GM13977 (cell line): ENCODE measurements around the gene FCN1.

Source experiments
- DNase-seq: peaks from one replicate; pipeline ENCODE4 v3.0.0; 2012; ENCODE audit warnings: low spot score
- CTCF ChIP-seq: IDR thresholded peaks from 2 replicates; pipeline ENCODE4 v1.5.1; 2012; ENCODE audit warnings: mild to moderate bottlenecking, control low read depth; ENCODE audit not compliant: insufficient read depth; ENCODE audit errors: extremely low read depth, missing control alignments
- in situ Hi-C: fragments of 300-500 bp; cut with MboI; formaldehyde crosslinking; loops from one replicate; pipeline ENCODE4 v1.12.0; 2022; ENCODE audit warnings: low sequenced_read_pairs, low pct_unique_long_range_greater_than_20kb, mixed read lengths, inconsistent platforms; ENCODE audit not compliant: unreplicated experiment

Gene FCN1

GRCh38 chr9:134869554-134870300 is 48.0 kb downstream of the FCN1 start:
- DNase-seq = peak; percentile 42
- TF ChIP-seq CTCF = no peak
- in situ Hi-C loops = no loop called here

- no peak for DNase-seq
- in situ Hi-C loops = no loop called here
- TF ChIP-seq CTCF = no peak
These were observed 48.8 kb downstream of the FCN1 start for GRCh38 chr9:134868751-134869553.

- TF ChIP-seq CTCF = no peak
- in situ Hi-C loops = no loop called here
- DNase-seq = no peak
These were observed 49.6 kb downstream of the FCN1 start for GRCh38 chr9:134867917-134868750.

- no peak for TF ChIP-seq CTCF
- in situ Hi-C loops = no loop called here
- no peak for DNase-seq
These were observed 52.9 kb downstream of the FCN1 start for GRCh38 chr9:134864821-134865190.

- in situ Hi-C loops = no loop called here
- no peak for DNase-seq
- no peak for TF ChIP-seq CTCF
These were observed 53.5 kb downstream of the FCN1 start for GRCh38 chr9:134863941-134864820.
